NB4 (cell line): ENCODE data around the gene SPHK2.

ENCODE experiments used
- DNase-seq: peaks from one replicate; pipeline ENCODE4 v3.0.0; 2010; ENCODE audit warnings: low read depth
- H3K4me3 ChIP-seq: one replicate; pipeline ENCODE4 v1.5.1; 2011; ENCODE audit warnings: mild to moderate bottlenecking, low read depth, low read length, moderate library complexity
- MAX ChIP-seq: IDR thresholded peaks from 2 replicates; pipeline ENCODE4 v1.6.1; 2011; ENCODE audit warnings: low read depth, low read length
- MYC ChIP-seq: IDR thresholded peaks from 2 replicates; pipeline ENCODE4 v1.6.1; 2011; ENCODE audit warnings: low read depth, low read length
- POLR2A ChIP-seq: IDR thresholded peaks from 2 replicates; pipeline ENCODE4 v1.6.1; 2011; ENCODE audit warnings: mild to moderate bottlenecking; ENCODE audit not compliant: insufficient read length; ENCODE audit errors: extremely low read depth
- TF ChIP-seq, protein P1 (sequence below): IDR thresholded peaks from one replicate; pipeline ENCODE4 v1.5.1; 2012; ENCODE audit warnings: low read depth, low read length

SPHK2 gene

DNA sequence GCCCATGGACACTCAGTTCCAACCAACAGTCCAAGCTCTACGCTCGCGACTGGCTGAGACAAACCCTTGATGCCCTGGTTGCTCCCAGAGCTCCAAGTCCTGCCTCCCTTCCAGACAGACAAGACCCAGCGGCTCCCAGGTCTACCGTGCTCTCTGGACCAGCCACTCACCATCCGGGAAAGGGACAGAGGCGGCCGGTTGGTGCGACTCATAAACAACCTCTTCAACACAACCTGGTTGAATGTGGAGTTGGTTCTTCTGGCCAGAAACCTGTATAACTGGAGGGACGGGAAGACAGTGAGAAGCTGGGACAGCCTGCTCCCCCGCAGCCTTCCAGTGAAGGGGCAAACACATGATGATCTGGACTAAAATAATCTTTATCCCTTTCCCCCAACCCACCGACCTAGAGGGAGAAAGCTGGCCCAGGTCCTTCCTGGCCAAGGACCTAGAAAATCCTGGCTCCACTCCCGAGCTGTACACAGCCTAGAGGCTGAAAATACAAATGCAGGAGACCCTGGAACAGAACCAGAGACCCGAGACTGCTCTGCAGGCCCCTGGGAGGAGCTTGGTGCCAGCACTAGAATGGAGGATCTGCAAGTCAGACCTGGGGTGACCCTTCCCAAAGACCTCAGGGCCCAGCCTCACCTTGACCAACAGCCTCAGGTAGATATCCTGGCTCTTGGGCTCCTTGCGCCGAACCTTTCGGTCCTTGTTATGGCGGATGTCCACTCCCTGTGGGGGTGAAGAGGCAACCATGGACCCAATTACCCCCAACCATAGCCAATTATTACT lies 2.0 kb upstream of the SPHK2 start:
- DNase-seq = no peak
- TF ChIP-seq, protein P1, sequence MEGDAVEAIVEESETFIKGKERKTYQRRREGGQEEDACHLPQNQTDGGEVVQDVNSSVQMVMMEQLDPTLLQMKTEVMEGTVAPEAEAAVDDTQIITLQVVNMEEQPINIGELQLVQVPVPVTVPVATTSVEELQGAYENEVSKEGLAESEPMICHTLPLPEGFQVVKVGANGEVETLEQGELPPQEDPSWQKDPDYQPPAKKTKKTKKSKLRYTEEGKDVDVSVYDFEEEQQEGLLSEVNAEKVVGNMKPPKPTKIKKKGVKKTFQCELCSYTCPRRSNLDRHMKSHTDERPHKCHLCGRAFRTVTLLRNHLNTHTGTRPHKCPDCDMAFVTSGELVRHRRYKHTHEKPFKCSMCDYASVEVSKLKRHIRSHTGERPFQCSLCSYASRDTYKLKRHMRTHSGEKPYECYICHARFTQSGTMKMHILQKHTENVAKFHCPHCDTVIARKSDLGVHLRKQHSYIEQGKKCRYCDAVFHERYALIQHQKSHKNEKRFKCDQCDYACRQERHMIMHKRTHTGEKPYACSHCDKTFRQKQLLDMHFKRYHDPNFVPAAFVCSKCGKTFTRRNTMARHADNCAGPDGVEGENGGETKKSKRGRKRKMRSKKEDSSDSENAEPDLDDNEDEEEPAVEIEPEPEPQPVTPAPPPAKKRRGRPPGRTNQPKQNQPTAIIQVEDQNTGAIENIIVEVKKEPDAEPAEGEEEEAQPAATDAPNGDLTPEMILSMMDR = peak; percentile 1
- TF ChIP-seq POLR2A = no peak
- H3K4me3 ChIP-seq = peak overlapping the region; percentile 68

DNA sequence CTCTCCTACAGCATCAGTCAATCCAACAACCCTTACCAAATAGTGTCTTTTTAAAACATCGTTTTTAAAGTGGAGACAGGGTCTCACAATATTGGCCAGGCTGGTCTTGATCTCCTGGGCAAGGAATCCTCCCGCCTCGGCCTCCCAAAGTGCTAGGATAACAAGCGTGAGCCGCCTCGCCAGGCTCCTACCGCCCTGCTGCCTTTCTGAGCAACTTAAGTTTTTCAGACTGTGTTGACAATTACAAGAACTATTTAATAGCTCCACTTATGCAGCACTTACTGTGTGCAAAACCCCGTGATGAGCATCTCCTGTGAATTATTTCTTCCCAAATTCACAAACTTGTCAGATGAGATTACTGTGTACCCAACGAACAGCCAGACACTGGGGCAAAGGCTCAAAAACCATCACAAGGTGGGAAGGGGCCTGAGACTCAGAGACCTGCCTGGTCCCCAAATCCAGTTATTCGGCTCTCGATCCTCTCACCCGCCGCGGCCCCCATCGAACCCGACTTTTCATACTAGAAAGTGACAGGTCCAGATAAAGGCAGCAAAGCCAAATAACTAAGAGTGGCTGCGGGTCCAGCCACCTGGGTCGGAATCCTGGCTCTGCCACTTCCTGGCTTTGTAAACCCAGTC lies 909 bp upstream of the SPHK2 start:
- no peak for DNase-seq

GRCh38 chr19:48619692-48620585 lies 633 bp downstream of the SPHK2 start:
- no peak for DNase-seq
- H3K4me3 ChIP-seq = peak overlapping the region; percentile 68
- TF ChIP-seq MYC = no peak
- no peak for TF ChIP-seq MAX
- TF ChIP-seq, protein P1 = no peak
- TF ChIP-seq POLR2A = no peak

More for the DNA sequence above, 909 bp upstream of the SPHK2 start:
- H3K4me3 ChIP-seq = peak overlapping the region; percentile 68
- no peak for TF ChIP-seq MYC
- TF ChIP-seq, protein P1 = no peak
- no peak for TF ChIP-seq MAX
- no peak for TF ChIP-seq POLR2A

- TF ChIP-seq POLR2A (no peak), MAX (no peak), MYC (no peak)
- TF ChIP-seq, protein P1 = no peak
- peak overlapping the region; percentile 60 for H3K4me3 ChIP-seq
- no peak for DNase-seq
Measured at GRCh38 chr19:48623556-48624066, 4.3 kb downstream of the SPHK2 start.

DNA sequence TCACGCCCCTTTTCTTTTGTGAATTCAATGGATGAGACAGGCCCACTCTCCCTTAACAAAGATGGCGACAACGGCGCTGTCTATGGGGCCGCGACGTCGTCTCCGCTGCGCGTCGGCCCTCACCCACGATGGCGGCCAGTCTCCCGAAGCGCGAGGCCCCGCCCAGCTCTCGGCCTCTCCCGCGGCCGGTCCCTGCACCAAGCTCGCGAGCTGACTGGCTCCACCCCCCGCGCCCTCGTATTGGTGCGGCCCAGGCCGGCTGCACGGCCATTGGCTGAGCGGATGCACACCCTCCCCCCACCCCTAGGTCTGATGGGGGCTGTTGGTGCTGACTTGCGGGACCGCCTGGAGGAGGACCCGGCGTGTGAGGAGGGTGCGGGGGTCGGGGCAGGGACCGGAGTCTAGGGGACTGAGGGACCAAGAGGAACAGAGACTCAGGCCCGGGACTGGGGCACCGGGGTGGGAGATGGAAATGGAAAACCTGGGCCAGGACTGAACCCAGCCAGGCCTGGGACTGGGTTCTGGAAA lies 4.8 kb downstream of the SPHK2 start:
- peak overlapping the region; percentile 74 for H3K4me3 ChIP-seq
- TF ChIP-seq MYC (no peak), POLR2A (no peak), MAX (no peak)
- TF ChIP-seq, protein P1 = no peak
- peak; percentile 100 for DNase-seq
